ENCODE results near the gene GPC5.
"Not testable (repeated sequence)": the region's sequence is repeated elsewhere in the genome, so short reads cannot be mapped to it uniquely, and the experiment has no call there.

Gene GPC5

GRCh38 chr13:92221916-92222315 is 823.5 kb downstream of the GPC5 start:
- DNase-seq, result no peak

- no peak for DNase-seq
Measured at GRCh38 chr13:92224052-92224821, 825.8 kb downstream of the GPC5 start.

- DNase-seq, result no peak
Measured at GRCh38 chr13:92224825-92225224, 826.4 kb downstream of the GPC5 start.

GRCh38 chr13:92225861-92226260 is 827.4 kb downstream of the GPC5 start:
- no peak for DNase-seq

- no peak for DNase-seq
Measured at GRCh38 chr13:92232871-92233270, 834.5 kb downstream of the GPC5 start.

GRCh38 chr13:92251671-92252210 is 853.3 kb downstream of the GPC5 start:
- DNase-seq, result no peak

- DNase-seq, result no peak
Measured at GRCh38 chr13:92255526-92255925, 857.1 kb downstream of the GPC5 start.

GRCh38 chr13:92256211-92256610 is 857.8 kb downstream of the GPC5 start:
- no peak for DNase-seq

- no peak for DNase-seq
Measured at GRCh38 chr13:92259046-92259445, 860.6 kb downstream of the GPC5 start.

GRCh38 chr13:92259523-92259922 is 861.1 kb downstream of the GPC5 start:
- no peak for DNase-seq

- no peak for DNase-seq
Measured at GRCh38 chr13:92260363-92260762, 861.9 kb downstream of the GPC5 start.

- DNase-seq, result no peak
Measured at GRCh38 chr13:92262100-92262788, 863.8 kb downstream of the GPC5 start.

GRCh38 chr13:92265408-92265807 is 867.0 kb downstream of the GPC5 start:
- DNase-seq, result no peak

GRCh38 chr13:92270990-92271389 is 872.6 kb downstream of the GPC5 start:
- no peak for DNase-seq

GRCh38 chr13:92272177-92272576 is 873.8 kb downstream of the GPC5 start:
- no peak for DNase-seq

- not testable (repeated sequence) for DNase-seq
Measured at GRCh38 chr13:92280986-92281385, 882.6 kb downstream of the GPC5 start.

GRCh38 chr13:92290718-92291307 is 892.4 kb downstream of the GPC5 start:
- DNase-seq, result not testable (repeated sequence)

GRCh38 chr13:92294533-92294932 is 896.1 kb downstream of the GPC5 start:
- DNase-seq, result not testable (repeated sequence)

- not testable (repeated sequence) for DNase-seq
Measured at GRCh38 chr13:92296154-92296671, 897.8 kb downstream of the GPC5 start.

GRCh38 chr13:92297971-92298942 is 899.8 kb downstream of the GPC5 start:
- no peak for DNase-seq

- no peak for DNase-seq
Measured at GRCh38 chr13:92300651-92301050, 902.2 kb downstream of the GPC5 start.

- no peak for DNase-seq
Measured at GRCh38 chr13:92303428-92303827, 905.0 kb downstream of the GPC5 start.
